ENCODE data around the gene PLEKHA7. TPM values are rescaled to one million over a fixed set of nuclear protein-coding genes. Genes with fewer than 3 reads are reported as not detected.

Gene PLEKHA7
- total RNA-seq, 1 donor from 2014 or later = 45.9 TPM

DNA sequence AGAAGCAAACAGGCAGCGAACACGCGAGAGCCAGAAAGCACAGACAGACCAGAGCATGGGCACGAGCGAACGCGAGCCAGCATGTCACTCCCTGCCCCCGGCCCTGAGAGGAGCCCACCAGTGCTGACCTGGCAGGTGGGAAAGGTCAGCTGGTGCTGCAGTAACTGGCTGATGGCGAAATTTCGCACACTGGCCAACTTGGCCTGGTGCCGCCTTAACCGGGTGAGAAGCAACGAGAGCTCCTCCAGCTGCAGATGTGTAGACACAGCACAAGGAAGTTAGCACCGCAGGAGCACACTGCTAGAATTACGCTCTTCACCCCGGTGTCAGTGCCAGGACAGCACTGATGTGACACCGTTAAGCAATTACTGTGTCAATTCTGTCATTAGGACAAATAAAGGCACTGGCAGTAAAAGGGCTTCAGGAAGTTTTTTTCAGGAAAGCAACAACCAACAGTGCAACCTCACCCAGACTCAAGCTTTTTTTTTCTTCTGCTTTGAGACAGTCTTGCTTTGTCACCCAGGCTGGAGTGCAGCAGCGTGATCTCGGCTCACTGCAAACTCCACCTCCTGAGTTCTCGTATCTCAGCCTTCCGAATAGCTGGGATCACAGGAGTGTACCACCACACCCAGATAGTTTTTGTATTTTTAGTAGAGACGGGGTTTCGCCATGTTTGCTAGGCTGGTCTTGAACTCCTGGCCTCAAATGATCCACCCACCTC, 199.0 kb downstream of the PLEKHA7 start:
- DNase-seq (ENCODE audit: extremely low spot score in 2 of 2) = no peak
- no peaks in the 10 kb centered on the region for H3K36me3 ChIP-seq
- H3K27ac ChIP-seq = no peak overlapping the region
- no peak for TF ChIP-seq POLR2A (IDR thresholded peaks at IDR 0.05)
- no peak for TF ChIP-seq CTCF (IDR thresholded peaks at IDR 0.05)
- TF ChIP-seq POLR2AphosphoS5 (IDR thresholded peaks at IDR 0.05; ENCODE audit: insufficient read depth in 1 of 2, low read depth in 1 of 2) = no peak
- H3K4me3 ChIP-seq = no peak overlapping the region
- no peaks in the 10 kb centered on the region for H3K9me3 ChIP-seq
- H3K27me3 ChIP-seq = no peaks in the 10 kb centered on the region
- intact Hi-C loops (cut with DNase I) = no loop called here
- peaks cover 13% of the 10 kb centered on the region for H3K4me1 ChIP-seq

DNA sequence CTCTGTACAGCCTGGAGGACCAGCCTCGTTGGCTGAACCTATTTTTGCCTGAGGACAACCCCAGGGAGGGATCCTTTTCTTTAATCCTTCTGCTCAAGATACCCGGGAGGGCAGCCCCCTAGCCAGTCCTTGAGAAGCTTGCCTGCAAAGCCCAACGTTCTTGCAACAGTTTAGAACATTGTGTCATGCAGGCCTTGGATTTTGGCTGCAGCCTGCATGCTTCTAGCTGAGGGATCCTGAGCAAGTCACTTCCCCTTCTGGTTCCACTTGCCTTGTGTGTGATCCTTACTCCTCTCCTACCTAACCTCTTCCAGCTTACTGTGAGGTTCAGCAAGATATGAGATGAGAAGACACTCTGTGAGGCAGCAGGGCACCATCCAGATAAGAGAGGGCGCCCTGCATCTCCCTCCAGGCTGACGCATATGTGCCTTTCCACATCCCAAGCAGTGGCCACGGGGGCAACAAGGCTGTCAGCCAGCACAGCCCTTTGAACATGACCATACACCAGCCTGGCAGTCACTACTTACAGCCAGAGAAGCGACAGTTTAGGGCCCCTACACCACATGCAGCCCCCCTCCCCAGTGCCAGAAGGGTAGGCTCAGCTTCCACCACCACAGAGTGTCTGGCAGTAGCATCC, 199.7 kb downstream of the PLEKHA7 start:
- DNase-seq (ENCODE audit: extremely low spot score in 2 of 2) = no peak
- intact Hi-C loops (cut with DNase I) = no loop called here
- no peak overlapping the region for H3K27ac ChIP-seq

GRCh38 chr11:16813126-16813525, 201.1 kb downstream of the PLEKHA7 start:
- Histone ChIP-seq H3K4me1 (peaks cover 10% of the 10 kb centered on the region), H3K27me3 (no peaks in the 10 kb centered on the region), H3K9me3 (no peaks in the 10 kb centered on the region), H3K27ac (no peak overlapping the region), H3K36me3 (no peaks in the 10 kb centered on the region), H3K4me3 (no peak overlapping the region)
- TF ChIP-seq POLR2AphosphoS5 (IDR thresholded peaks at IDR 0.05; ENCODE audit: insufficient read depth in 1 of 2, low read depth in 1 of 2) (no peak), CTCF (IDR thresholded peaks at IDR 0.05) (no peak), POLR2A (IDR thresholded peaks at IDR 0.05) (no peak)
- intact Hi-C loops (cut with DNase I) = no loop called here
- DNase-seq (ENCODE audit: extremely low spot score in 2 of 2) = no peak

More for the DNA sequence above, 199.7 kb downstream of the PLEKHA7 start:
- Histone ChIP-seq H3K4me1 (peaks cover 10% of the 10 kb centered on the region), H3K27me3 (no peaks in the 10 kb centered on the region), H3K9me3 (no peaks in the 10 kb centered on the region), H3K4me3 (no peak overlapping the region), H3K36me3 (no peaks in the 10 kb centered on the region)
- TF ChIP-seq POLR2A (IDR thresholded peaks at IDR 0.05) = no peak
- no peak for TF ChIP-seq CTCF (IDR thresholded peaks at IDR 0.05)
- no peak for TF ChIP-seq POLR2AphosphoS5 (IDR thresholded peaks at IDR 0.05; ENCODE audit: insufficient read depth in 1 of 2, low read depth in 1 of 2)

DNA sequence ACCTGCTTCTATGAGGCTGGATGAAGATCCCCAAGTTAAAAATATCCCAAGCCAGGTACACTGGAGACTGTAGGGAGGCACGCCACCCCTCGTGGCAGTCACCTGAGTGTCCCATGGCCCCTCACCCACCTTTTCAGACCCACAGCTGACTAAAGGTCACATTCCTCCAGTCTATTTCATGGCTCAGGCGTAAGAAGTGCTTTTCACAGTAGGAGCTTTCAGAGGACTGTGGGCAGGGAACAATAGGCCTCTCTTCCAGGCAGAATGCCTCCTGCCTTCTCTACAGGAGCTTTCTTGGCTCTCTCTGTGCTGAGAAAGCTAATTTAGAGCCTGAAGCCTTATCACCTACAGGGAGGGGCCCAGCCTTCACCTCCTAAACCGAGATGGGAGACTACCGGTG, 201.9 kb downstream of the PLEKHA7 start:
- H3K36me3 ChIP-seq = no peaks in the 10 kb centered on the region
- H3K4me3 ChIP-seq = no peak overlapping the region
- H3K27ac ChIP-seq = no peak overlapping the region
- H3K9me3 ChIP-seq = no peaks in the 10 kb centered on the region
- DNase-seq (ENCODE audit: extremely low spot score in 2 of 2) = no peak
- H3K27me3 ChIP-seq = no peaks in the 10 kb centered on the region
- intact Hi-C loops (cut with DNase I) = no loop called here
- H3K4me1 ChIP-seq = peaks cover 10% of the 10 kb centered on the region
- no peak for TF ChIP-seq POLR2AphosphoS5 (IDR thresholded peaks at IDR 0.05; ENCODE audit: insufficient read depth in 1 of 2, low read depth in 1 of 2)
- TF ChIP-seq CTCF (IDR thresholded peaks at IDR 0.05) = no peak
- TF ChIP-seq POLR2A (IDR thresholded peaks at IDR 0.05) = no peak

Measured in vagina (tissue), 2 donors.